ENCODE measurements around the gene TRIM71.
A peak's percentile ranks its signal among the peaks of the same experiment; 100 is the strongest.

The TRIM71 gene

DNA sequence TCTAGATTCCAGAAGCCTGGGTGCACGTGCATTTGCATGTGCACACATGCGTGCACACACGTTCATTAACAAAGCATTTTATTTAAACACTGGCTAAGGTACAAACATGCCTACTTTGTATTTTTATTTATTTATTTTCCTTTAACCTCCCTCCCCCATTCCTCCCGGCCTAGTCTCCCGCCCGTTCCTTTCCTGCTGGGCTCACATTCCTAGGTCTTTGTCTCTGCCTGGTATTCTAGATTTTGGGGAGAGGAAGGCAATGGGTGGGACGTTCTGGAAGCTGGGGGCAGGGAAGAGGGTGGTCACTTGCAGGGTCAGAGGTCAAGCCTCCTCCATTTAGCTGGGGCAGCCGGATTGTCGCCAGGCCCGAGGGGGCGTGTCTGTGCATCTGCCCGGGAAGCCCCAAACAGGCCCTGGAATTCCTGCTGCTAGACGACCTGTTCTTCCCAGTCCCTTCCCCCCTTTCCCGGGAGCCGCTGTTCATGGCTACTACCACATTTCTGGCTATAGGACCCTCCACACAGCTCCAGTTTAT is 51.8 kb downstream of the TRIM71 start:
- no peak for DNase-seq

DNA sequence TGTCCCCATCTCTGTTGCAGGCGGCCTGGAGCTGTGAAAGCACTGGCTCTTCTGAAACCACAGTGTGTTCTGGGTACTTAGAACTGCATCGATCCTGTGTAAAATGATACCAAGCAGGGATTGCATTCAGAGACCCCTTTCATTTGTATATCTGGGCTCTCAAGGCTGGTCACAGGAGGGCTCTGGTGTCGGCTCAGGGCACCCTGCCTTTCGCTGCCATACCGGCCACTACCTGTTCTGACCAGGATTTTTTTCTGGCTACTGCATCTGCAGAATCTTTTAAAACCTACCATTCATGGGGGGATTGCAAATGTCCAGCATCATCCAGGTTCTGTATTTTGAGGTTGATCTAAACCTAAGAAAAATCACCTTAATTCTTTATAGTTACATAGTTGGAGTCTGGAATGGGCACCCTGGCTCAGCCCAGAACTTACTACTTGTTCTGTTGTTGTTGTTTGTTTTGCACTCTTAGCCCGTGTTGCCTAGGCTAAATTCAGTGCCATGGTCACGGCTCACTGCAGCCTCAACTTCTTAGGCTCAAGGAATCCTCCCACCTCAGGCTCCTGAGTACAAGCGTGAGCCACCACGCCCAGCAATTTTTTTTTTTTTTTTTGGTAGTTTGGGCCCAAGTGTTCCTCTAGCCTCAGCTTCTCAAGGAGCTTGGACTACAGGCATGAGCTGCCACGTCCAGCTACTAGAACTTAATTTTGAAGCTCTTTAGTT is 52.7 kb downstream of the TRIM71 start:
- DNase-seq = peak; percentile 19

DNA sequence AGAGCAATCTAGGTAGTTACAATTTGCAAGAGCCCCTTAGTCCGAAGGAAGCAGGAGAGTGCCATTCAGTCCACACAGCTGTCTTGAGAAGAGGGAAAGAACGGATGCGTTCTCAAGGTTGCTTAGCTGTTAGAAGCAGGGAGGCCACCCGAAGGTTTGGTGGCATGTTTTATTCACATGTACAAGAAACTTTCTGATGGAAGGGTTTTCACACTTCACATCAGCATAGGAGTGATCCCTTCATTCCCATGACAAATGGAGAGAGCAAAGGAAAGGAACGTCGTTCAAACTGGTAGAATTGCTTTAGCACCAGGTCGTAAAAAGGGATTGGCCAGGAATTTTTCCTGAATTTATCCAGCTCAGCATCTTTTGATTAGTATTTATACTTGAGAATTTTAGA is 53.5 kb downstream of the TRIM71 start:
- no peak for DNase-seq

DNA sequence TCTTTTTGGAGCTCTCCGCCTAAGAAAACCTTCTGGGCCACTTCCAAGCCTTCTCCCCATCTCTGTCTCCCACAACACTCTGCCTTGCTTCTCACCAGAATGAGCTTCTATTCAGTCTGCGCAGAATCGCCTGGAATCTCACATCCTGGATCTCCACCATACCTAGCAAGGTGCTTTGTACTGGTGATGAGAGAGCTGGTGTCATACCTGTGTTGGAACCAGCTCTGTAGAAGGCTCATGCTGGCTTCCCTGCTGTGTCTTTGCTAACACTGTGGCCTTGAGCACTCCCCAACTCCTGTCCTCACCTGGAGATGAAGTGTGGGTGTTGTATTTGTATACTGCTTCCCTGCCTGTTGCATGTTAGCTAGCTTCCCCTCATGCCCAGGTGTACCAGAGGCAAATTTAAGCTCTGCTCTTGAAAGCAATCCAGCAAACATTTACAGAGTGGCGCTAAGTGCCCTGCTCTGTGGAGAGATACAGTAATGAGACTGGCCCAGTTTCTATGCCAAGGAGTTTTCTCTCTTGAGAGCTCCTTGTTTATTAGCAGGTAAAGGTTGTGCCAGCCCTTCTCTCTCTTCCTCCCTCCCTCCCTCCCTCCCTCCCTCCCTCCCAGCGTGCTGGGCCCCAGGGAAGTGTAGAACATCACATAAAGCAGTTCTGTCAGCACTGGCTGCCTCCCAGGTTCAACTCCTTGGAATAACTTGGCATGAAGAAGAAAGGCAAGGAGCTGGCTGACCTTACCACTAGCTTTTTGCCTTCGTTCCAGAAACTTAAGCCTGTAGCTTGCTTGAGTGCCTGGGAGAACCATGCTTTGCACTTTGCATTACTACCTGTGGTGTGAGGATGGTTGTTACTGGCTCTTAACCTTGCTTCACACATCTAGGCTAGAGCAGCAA is 54.9 kb downstream of the TRIM71 start:
- peak; percentile 87 for DNase-seq

DNA sequence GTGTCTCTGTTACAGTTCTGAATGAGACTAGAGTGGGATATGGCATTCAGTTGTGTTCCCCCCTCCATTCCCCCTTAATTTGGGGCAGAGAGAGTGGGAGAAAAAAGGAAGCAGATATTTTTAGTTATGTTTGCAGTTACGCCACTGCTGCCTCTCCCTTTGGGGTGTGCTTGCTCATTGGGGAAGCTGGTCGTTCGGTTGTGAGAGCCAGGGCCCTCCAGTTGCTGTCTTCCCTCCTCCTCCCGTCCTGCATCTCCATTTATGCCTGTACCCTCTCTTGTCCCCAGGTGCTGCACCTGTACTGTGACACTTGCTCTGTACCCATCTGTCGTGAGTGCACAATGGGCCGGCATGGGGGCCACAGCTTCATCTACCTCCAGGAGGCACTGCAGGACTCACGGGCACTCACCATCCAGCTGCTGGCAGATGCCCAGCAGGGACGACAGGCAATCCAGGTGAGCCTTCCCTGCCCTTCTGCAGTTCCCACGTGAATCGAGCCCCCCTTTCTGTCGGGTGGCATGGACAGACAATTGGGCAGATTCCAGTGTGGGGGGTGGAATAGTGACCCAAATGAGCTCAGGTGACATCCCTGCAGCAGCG is 55.8 kb downstream of the TRIM71 start:
- peak; percentile 1 for DNase-seq

DNA sequence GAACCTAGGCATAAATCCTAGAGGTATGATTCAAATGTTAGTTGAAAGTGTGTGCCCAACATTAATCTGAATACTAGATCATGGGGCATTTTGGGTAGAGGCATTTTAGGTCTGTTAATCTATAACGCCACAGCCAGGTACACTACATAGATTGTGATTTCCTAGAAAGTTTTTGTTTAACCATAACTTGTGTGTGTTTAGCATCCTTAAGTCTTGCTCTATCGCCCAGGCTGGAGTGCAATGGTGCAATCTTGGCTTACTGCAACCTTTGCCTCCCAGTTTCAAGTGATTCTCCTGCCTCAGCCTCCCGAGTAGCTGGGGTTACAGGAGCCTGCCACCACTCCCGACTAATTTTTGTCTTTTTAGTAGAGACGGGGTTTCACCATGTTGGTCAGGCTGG is 59.1 kb downstream of the TRIM71 start:
- no peak for DNase-seq

DNA sequence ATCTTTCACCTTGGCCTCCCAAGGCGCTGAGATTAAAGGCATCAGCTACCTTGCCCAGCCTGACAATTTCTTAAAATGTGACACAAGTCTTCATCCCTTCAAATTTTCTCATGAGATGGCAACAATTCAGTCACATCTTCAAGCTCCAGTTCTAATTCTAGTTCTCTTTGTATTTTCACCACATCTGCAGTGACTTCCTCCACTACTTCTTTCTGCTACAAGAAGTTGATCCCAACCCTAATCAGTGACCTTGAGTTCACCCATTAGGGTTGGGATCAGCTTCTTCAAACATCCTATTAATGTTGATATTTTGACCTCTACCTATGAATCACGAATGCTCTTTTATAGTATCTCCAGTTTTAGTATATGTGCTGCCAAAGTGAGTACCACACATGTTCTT is 59.8 kb downstream of the TRIM71 start:
- no peak for DNase-seq

DNA sequence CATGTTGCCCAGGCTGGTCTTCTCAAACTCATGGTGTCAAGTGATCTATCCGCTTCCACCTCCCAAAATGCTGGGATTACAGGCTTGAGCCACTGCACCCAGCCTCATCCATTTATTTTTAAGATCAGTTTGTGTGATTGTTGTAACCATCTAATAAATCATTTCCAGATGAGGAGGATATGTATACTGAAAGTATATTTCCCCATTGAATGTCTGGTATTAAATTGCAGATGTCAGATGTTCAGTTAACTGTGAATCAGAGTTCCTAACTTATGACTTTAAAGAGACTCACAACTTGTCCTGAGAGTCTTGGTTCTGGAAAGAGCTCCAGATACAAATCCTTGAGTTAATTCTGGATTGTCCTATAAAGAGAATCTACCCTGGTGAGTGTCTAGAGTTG is 62.4 kb downstream of the TRIM71 start:
- no peak for DNase-seq

DNA sequence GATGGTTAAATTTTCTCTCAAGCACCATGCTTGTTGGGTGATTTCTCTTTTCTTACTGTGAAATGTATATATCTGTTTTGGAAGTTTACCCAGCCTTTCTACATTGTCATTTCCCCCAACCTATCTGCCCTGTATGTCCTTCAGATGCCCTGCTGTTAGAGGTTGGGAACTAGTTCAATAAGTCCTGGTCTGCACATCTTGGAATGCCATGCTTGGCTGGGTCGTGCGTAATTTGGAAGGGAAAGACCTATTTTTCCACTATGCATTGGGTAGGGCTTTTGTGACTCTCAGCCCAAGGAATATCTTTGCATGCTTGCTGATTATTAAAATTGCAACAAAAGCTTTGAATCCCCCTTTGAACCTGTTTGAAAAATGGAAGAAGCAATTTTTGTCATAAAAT is 63.8 kb downstream of the TRIM71 start:
- DNase-seq = no peak

DNA sequence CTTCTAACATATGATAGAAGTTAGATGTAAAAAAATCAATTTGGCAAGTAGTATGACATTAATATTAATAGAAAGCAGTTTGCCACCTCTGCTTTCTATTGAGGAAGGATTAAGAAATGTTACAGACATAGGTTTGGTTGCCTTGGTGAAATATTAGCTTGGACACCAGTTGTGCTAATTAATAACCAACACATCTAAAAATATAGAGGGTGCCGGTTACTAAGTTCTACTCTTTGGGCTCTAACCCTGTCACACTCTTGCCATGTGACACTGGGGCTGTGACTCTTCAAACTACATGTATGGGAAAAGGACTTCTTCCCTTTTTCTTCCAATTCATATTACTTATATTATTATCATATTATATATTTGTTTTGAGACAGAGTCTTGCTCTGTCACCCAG is 64.4 kb downstream of the TRIM71 start:
- no peak for DNase-seq

DNA sequence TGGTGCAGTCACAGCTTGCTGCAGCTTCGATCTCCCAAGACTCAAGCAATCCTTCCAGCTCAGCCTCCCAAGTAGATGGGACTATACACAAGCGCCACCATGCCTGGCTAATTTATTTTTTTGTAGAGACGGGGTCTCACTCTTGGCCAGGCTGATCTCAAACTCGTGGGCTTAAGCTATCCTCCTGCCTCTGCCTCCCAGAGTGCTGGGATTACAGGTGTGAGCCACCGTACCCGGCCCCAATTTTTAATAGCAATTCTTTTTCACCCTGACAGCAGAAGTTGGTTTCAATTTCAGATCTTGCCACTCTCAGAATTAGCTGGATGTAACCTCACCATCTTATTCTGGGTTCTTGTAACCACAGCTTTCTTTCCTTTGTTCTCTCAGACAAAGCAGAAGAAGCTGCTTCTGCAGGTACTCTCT is 64.8 kb downstream of the TRIM71 start:
- no peak for DNase-seq

DNA sequence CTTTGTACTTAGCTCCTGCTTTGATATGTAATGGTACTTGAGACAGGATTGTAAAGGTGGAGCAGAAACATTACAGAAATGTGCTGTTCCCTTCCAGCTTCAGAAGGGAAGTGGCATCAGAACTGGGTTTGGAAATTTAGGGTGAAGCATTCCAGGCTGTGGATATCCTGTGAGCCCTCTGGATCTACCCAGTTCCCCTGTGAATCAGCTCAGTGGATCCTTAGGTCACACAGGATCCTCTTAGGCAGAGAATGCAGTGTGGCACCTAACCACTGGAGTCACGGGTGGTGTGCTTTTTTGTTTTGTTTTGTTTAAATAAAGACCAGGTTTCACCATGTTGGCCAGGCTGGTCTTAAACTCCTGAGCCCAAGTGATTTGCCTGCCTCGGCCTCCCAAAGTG is 66.0 kb downstream of the TRIM71 start:
- no peak for DNase-seq

DNA sequence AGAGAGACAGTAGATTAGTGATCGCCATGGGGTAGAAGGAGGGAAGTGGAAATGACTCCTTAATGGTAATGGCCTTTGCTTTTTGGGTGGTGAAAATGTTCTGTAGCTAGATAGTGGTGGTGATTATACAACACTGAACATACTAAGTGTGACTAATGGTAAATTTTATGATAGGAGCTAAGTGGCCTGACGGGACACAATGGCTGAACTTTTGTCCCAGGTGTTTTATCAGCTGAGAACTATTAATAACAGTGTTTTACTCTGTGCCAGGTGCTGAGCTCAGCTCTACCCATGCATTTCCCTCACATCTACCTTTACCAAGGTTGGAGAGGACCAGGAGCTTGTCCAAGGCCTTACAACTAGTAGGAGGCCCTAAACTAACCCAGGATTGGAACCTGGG is 66.8 kb downstream of the TRIM71 start:
- no peak for DNase-seq

DNA sequence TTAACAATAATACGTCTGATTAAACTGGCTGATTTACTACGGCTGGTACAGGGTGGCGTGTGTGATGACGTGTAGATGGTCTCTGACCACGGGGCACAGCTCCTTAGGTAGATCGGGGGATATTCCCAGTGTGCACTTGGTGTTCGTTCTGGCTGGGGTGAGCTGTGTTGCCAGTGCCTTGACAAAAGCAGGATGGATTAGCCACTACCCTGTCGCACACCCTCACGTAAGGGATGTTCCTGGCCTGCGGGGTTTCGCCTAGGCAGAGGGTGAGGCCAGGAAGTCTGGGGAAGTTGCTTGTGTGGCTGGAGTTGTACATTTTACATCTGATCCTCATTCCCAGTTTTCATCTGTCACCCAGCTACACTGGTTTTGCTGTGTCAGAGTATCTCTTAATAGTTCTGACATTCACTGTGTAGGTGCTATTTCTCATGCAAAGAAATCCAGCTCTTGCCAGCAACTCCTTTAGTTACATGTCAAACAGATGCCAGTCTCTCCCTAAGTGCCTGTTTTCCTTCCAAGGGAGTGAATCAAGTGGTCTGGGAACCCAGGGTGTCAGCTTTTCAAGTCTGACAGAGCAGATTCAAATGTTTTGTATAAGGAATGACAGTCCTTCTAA is 67.6 kb downstream of the TRIM71 start:
- no peak for DNase-seq

DNA sequence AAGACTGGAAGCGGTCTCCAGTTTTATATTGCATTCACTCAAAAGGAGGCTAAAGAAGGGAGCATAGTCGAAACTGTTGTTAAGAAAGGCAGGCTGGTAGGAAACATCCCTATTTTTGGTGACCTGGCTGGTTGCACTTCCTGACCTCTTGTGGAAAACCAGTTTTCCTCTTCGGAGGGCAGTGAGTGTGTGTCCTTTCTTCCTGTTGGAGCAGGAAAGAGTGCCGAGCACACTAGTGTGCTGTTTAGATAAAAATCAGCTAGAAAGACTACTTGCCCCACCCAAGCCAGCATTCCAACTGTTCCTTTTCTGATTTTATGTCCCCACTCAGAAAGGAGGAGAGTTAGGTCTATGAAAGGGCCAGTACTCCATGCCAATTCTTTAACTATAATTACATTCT is 68.5 kb downstream of the TRIM71 start:
- DNase-seq = no peak

DNA sequence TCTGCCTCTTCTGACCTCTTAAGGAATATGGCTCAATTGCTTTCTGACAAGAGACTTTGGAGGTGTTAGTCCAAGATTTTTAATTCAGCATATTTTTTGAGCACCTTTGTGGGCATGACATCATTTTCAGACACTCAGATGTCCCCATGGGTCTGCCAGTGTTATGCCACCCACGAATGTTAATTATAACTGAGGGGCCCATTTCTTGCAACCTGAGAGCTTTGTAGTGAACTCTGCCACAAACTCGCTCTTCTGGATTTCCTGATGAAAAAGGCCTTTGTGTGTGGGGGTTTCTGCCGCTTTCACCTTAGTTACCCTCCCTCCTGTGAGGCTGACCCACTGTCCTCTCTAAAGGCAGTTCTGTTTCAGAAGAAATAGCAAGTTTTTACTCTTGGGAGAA is 69.1 kb downstream of the TRIM71 start:
- no peak for DNase-seq

DNA sequence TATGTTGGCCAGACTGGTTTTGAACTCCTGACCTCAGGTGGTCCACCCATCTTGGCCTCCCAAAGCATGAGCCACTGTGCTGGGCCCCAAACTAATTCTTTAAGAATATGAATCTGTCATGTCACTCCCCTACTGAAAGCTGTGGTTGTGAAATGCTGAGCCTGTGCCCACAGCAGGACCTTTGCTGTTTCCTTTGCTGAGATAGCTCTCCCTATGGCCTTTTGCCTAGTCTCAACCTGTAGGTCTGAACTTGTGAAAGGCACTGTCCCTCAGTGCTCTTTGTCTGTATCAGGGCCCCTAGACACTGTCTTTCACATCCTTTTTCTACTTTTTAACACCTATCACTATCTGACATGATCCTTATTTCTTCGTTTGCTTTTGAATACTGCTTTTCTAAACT is 70.9 kb downstream of the TRIM71 start:
- DNase-seq = no peak

DNA sequence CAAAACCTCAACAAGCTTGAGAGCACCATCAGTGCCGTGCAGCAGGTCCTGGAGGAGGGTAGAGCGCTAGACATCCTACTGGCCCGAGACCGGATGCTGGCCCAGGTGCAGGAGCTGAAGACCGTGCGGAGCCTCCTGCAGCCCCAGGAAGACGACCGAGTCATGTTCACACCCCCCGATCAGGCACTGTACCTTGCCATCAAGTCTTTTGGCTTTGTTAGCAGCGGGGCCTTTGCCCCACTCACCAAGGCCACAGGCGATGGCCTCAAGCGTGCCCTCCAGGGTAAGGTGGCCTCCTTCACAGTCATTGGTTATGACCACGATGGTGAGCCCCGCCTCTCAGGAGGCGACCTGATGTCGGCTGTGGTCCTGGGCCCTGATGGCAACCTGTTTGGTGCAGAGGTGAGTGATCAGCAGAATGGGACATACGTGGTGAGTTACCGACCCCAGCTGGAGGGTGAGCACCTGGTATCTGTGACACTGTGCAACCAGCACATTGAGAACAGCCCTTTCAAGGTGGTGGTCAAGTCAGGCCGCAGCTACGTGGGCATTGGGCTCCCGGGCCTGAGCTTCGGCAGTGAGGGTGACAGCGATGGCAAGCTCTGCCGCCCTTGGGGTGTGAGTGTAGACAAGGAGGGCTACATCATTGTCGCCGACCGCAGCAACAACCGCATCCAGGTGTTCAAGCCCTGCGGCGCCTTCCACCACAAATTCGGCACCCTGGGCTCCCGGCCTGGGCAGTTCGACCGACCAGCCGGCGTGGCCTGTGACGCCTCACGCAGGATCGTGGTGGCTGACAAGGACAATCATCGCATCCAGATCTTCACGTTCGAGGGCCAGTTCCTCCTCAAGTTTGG is 72.9 kb downstream of the TRIM71 start:
- DNase-seq = no peak

DNA sequence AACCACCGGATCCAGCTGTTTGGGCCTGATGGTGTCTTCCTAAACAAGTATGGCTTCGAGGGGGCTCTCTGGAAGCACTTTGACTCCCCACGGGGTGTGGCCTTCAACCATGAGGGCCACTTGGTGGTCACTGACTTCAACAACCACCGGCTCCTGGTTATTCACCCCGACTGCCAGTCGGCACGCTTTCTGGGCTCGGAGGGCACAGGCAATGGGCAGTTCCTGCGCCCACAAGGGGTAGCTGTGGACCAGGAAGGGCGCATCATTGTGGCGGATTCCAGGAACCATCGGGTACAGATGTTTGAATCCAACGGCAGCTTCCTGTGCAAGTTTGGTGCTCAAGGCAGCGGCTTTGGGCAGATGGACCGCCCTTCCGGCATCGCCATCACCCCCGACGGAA is 73.6 kb downstream of the TRIM71 start:
- DNase-seq = no peak

DNA sequence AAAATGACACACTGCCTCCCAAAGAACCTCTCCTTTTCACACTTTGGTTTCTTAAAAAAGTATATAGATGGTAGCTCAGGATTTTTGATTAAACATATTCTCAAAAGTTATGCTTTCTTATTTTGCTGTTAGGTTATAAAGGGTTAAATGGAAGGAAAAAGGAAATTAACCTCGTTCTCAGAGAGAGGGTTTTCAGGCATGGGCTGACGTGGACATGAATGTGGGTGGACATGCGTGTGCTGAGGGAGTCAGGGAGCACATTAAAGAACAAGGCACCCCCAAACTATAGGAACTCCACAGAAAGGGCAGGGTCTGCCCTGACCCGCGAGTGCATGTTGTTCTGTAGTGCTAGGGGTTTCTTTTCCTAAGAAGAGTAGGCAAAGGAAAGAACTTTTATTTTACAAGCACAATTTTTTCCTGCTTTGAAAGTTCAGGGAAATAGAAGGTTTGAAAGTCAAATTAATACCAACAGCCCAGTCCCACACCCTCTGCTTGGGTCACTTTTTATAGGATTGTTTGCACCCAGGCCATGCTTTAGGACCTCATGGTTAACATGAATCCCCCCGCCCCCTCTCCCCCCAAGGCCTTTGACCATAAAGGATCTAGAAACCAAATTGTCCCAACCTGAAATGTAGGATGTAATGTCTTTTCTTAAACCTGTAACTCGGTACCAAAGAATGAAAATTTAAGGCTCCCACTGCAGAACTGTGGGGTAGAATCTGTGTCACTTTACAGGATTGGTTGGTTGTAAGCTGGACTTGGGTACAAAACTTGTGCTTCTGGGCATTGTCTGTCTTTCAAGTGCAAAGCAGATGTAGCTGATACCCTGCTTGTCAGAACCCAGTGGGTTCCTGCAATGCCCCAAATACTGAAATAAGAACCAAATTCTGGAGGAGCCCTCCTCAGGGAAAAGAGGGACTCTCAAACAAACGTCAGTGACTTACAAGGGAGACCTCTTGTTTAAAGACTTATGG is 75.1 kb downstream of the TRIM71 start:
- no peak for DNase-seq

DNA sequence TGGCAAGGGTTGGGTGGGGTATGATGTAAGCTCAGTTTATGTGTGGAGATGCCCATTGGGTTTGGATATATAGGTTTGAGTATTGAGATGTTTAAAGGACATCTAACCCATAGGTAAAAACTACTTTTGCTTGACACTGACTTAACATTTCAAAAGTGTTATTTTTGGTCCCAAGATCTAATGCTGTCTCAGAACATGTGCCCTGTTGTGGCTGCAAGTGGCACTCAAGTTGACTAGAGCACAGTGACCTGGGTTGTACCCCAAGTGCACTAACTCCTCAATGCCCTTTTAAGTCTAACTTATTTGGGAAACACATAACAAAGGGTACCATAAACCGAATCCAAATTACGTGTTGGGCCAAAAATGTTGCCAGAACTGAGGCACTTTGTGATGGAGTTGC is 77.2 kb downstream of the TRIM71 start:
- DNase-seq = no peak

All from DMS79 (cell line).